Urinary bladder (tissue), 4 donors: Measurements from ENCODE around the gene SLC24A4. TPM values are rescaled to one million over a fixed set of nuclear protein-coding genes. Genes with fewer than 3 reads are reported as not detected.

Experiments used
- DNase-seq: peaks from one replicate; pipeline ENCODE4 v3.0.0-alpha.2; 2015; ENCODE audit errors: extremely low spot score
- H3K27ac ChIP-seq: one replicate; pipeline ENCODE4 v1.5.1; 2013; ENCODE audit warnings: low read depth, mild to moderate bottlenecking, moderate library complexity
- H3K36me3 ChIP-seq: one replicate; pipeline ENCODE4 v1.6.1; 2013; ENCODE audit warnings: mild to moderate bottlenecking, moderate library complexity; ENCODE audit not compliant: insufficient read depth
- H3K4me1 ChIP-seq: one replicate; pipeline ENCODE4 v1.6.1; 2013; ENCODE audit warnings: mild to moderate bottlenecking, moderate library complexity; ENCODE audit not compliant: insufficient read depth
- H3K4me3 ChIP-seq: one replicate; pipeline ENCODE4 v1.5.1; 2013; ENCODE audit warnings: low read depth, low read length
- WGBS: extraction: QIAGEN DNeasy Blood & Tissue Kit; methylation state at CpG from one replicate; pipeline ENCODE4 v1.1.7; 2013; 5-methylcytosine and 5-hydroxymethylcytosine counted together
- polyA plus RNA-seq: library from polyadenylated mRNA; stranded (reverse); fragments of 200-250 nt; gene quantifications from one replicate; pipeline ENCODE4 v1.2.3, GENCODE V29; 2013
- total RNA-seq: library from RNA; depleted of rRNA; stranded (reverse); fragments of >200 nt; gene quantifications from one replicate; pipeline ENCODE4 v1.2.3, GENCODE V29; 2014
- donor health status: healthy with polysubstance abuse.
- donor health status: healthy.

The SLC24A4 gene
- total and polyA plus RNA-seq, 2 donors = 0.18 to 0.85 TPM

GRCh38 chr14:92490239-92490959, 167.4 kb downstream of the SLC24A4 start:
- no peaks in the 10 kb centered on the region for H3K4me1 ChIP-seq
- DNase-seq = no peak
- WGBS = 83% methylated on average over 17 of the region's 17 CpGs
- no peak overlapping the region for H3K4me3 ChIP-seq
- no peaks in the 10 kb centered on the region for H3K36me3 ChIP-seq
- no peak overlapping the region for H3K27ac ChIP-seq

- 85% methylated on average over 8 of the region's 8 CpGs for WGBS
- no peak overlapping the region for H3K27ac ChIP-seq
- DNase-seq = no peak
- H3K4me1 ChIP-seq = no peaks in the 10 kb centered on the region
- no peaks in the 10 kb centered on the region for H3K36me3 ChIP-seq
- no peak overlapping the region for H3K4me3 ChIP-seq
Measured at GRCh38 chr14:92491782-92492181, 168.8 kb downstream of the SLC24A4 start.

GRCh38 chr14:92492258-92492657, 169.3 kb downstream of the SLC24A4 start:
- H3K36me3 ChIP-seq = no peaks in the 10 kb centered on the region
- no peak overlapping the region for H3K4me3 ChIP-seq
- no peak overlapping the region for H3K27ac ChIP-seq
- H3K4me1 ChIP-seq = no peaks in the 10 kb centered on the region
- no peak for DNase-seq
- WGBS = 79% methylated on average over 10 of the region's 10 CpGs

- H3K36me3 ChIP-seq = no peaks in the 10 kb centered on the region
- H3K27ac ChIP-seq = no peak overlapping the region
- no peaks in the 10 kb centered on the region for H3K4me1 ChIP-seq
- no peak for DNase-seq
- no peak overlapping the region for H3K4me3 ChIP-seq
- WGBS = 96% methylated on average over 10 of the region's 10 CpGs
Measured at GRCh38 chr14:92493024-92493423, 170.1 kb downstream of the SLC24A4 start.

- Histone ChIP-seq H3K36me3 (no peaks in the 10 kb centered on the region), H3K4me3 (no peak overlapping the region), H3K27ac (no peak overlapping the region), H3K4me1 (no peaks in the 10 kb centered on the region)
- DNase-seq = no peak
- 94% methylated on average over 16 of the region's 16 CpGs for WGBS
Measured at GRCh38 chr14:92493492-92493891, 170.5 kb downstream of the SLC24A4 start.

- Histone ChIP-seq H3K27ac (no peak overlapping the region), H3K36me3 (no peaks in the 10 kb centered on the region), H3K4me1 (no peaks in the 10 kb centered on the region), H3K4me3 (no peak overlapping the region)
- no peak for DNase-seq
- WGBS = 88% methylated on average over 4 of the region's 4 CpGs
Measured at GRCh38 chr14:92494512-92494911, 171.5 kb downstream of the SLC24A4 start.

GRCh38 chr14:92495027-92495426, 172.1 kb downstream of the SLC24A4 start:
- Histone ChIP-seq H3K36me3 (no peaks in the 10 kb centered on the region), H3K4me3 (no peak overlapping the region), H3K4me1 (no peaks in the 10 kb centered on the region), H3K27ac (no peak overlapping the region)
- DNase-seq = no peak
- WGBS = 77% methylated on average over 6 of the region's 6 CpGs

- Histone ChIP-seq H3K36me3 (no peaks in the 10 kb centered on the region), H3K4me3 (no peak overlapping the region), H3K27ac (no peak overlapping the region), H3K4me1 (no peaks in the 10 kb centered on the region)
- 87% methylated on average over 6 of the region's 6 CpGs for WGBS
- DNase-seq = no peak
Measured at GRCh38 chr14:92496191-92496857, 173.4 kb downstream of the SLC24A4 start.

- 95% methylated on average over 8 of the region's 8 CpGs for WGBS
- no peak overlapping the region for H3K4me3 ChIP-seq
- no peaks in the 10 kb centered on the region for H3K4me1 ChIP-seq
- no peaks in the 10 kb centered on the region for H3K36me3 ChIP-seq
- DNase-seq = no peak
- no peak overlapping the region for H3K27ac ChIP-seq
Measured at GRCh38 chr14:92497391-92497790, 174.4 kb downstream of the SLC24A4 start.

- DNase-seq = no peak
- 91% methylated on average over 3 of the region's 3 CpGs for WGBS
- H3K4me1 ChIP-seq = no peaks in the 10 kb centered on the region
- no peak overlapping the region for H3K4me3 ChIP-seq
- no peaks in the 10 kb centered on the region for H3K36me3 ChIP-seq
- no peak overlapping the region for H3K27ac ChIP-seq
Measured at GRCh38 chr14:92499234-92499633, 176.3 kb downstream of the SLC24A4 start.

GRCh38 chr14:92500491-92500941, 177.6 kb downstream of the SLC24A4 start:
- 89% methylated on average over 6 of the region's 6 CpGs for WGBS
- no peak overlapping the region for H3K27ac ChIP-seq
- no peak overlapping the region for H3K4me3 ChIP-seq
- H3K4me1 ChIP-seq = no peaks in the 10 kb centered on the region
- DNase-seq = no peak
- H3K36me3 ChIP-seq = no peaks in the 10 kb centered on the region

DNA sequence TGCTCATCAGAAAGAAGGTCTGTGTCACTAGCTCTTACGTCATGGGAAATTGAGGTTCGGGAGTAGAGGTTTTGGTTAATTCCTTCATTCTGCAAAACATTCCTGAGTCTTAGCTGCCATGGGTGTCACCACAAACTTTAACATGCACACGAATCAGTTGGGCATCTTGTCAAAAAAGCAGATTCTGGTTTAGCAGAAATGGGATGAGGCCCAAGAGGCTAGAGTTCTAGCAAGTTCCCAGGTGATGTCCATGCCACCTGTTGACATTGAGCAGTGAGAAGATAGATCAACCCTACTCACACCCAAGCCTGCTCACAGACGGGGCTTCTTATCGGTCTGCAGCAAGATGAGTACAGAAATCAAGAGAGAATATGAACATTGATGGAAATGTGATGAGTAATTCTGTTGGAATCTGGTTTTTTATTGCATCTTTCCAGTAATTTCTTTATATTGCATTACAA, 179.0 kb downstream of the SLC24A4 start:
- Histone ChIP-seq H3K27ac (no peak overlapping the region), H3K4me3 (no peak overlapping the region), H3K4me1 (no peaks in the 10 kb centered on the region), H3K36me3 (no peaks in the 10 kb centered on the region)
- 81% methylated on average over 5 of the region's 5 CpGs for WGBS
- DNase-seq = no peak

DNA sequence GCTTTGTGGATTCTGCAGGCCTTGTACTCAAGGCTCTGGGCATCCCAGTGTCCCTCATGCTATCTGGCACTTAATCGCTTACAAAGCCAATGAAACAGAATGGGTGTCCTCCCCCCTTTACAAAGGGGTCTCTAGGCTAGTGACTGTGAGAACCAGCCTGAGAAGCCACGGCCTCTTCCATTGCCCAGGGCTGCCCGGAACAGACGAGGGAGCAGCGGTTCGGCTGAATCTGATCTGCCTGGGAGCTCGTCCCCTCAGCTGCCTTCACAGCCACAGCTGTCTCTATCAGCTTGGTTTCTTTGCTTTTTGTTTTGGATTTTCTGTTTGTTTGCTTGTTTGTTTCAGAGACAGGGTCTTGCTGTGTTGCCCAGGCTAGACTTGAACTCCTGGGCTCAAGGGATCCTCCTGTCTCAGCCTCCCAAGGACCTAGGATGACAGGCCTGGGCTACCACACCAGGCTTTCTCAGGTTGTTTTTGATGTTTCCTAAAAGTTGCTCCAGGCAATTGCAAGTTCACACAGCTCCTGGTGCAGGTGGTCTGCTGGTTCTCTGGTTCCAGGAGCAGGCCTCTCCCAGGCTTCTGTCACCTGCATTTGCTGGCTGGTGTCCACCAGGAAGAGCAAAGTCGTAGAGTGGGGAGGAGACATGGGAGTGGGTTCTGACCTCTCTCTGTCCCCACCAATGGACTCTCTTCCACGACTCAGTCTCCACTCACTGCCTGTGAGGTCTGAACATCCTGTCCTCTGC, 179.7 kb downstream of the SLC24A4 start:
- WGBS = 94% methylated on average over 9 of the region's 9 CpGs
- DNase-seq = no peak

More for the DNA sequence above, 179.7 kb downstream of the SLC24A4 start:
- no peaks in the 10 kb centered on the region for H3K4me1 ChIP-seq
- no peak overlapping the region for H3K27ac ChIP-seq
- no peaks in the 10 kb centered on the region for H3K36me3 ChIP-seq
- H3K4me3 ChIP-seq = no peak overlapping the region
